HUES48 (cell line): ENCODE data around the gene ZC3H18.

Experiments used
- H3K27ac ChIP-seq: one replicate; pipeline ENCODE4 v1.7.0; 2013; ENCODE audit warnings: low read depth, low read length, inconsistent platforms
- H3K27me3 ChIP-seq: 2 replicates; pipeline ENCODE4 v1.6.1; 2013; ENCODE audit warnings: mild to moderate bottlenecking, low read length; ENCODE audit not compliant: control insufficient read depth, insufficient read depth
- H3K36me3 ChIP-seq: 2 replicates; pipeline ENCODE4 v1.6.1; 2013; ENCODE audit warnings: low read length; ENCODE audit not compliant: control insufficient read depth, insufficient read depth
- H3K4me1 ChIP-seq: 2 replicates; pipeline ENCODE4 v1.6.1; 2013; ENCODE audit warnings: mild to moderate bottlenecking, low read length; ENCODE audit not compliant: control insufficient read depth, insufficient read depth
- H3K4me3 ChIP-seq: 2 replicates; pipeline ENCODE4 v1.5.1; 2013; ENCODE audit warnings: mild to moderate bottlenecking, low read depth, low read length
- H3K9ac ChIP-seq: 2 replicates; pipeline ENCODE4 v1.6.1; 2013; ENCODE audit warnings: mild to moderate bottlenecking, low read depth, low read length, moderate library complexity
- H3K9me3 ChIP-seq: 2 replicates; pipeline ENCODE4 v1.6.1; 2013; ENCODE audit warnings: low read length; ENCODE audit not compliant: control insufficient read depth, insufficient read depth

The ZC3H18 gene

DNA sequence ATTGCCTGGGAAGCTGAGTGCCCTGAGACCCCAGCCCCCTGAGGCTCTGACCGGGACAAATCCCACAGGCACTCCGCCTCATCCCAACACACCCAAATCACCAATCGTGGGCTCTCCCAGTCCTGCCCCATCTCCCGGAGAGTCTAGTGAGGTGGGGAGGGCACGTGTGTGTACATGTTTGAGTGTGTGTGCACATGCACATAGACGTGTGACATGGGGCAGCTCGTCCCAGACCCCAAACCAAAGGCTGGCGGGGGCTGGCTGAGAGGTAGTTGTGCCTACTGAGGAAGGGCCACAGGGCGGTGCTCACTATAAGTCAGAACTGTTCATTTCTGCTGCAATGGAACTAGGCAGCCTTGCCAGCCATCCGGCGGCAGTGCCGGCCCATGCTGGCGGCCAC lies 107.5 kb downstream of the ZC3H18 start:
- no peaks in the 10 kb centered on the region for H3K9me3 ChIP-seq
- no peaks in the 10 kb centered on the region for H3K36me3 ChIP-seq
- H3K4me1 ChIP-seq, result no peaks in the 10 kb centered on the region
- H3K27me3 ChIP-seq, result no peaks in the 10 kb centered on the region
- H3K9ac ChIP-seq, result no peak overlapping the region
- H3K4me3 ChIP-seq, result no peak overlapping the region
- no peak overlapping the region for H3K27ac ChIP-seq

DNA sequence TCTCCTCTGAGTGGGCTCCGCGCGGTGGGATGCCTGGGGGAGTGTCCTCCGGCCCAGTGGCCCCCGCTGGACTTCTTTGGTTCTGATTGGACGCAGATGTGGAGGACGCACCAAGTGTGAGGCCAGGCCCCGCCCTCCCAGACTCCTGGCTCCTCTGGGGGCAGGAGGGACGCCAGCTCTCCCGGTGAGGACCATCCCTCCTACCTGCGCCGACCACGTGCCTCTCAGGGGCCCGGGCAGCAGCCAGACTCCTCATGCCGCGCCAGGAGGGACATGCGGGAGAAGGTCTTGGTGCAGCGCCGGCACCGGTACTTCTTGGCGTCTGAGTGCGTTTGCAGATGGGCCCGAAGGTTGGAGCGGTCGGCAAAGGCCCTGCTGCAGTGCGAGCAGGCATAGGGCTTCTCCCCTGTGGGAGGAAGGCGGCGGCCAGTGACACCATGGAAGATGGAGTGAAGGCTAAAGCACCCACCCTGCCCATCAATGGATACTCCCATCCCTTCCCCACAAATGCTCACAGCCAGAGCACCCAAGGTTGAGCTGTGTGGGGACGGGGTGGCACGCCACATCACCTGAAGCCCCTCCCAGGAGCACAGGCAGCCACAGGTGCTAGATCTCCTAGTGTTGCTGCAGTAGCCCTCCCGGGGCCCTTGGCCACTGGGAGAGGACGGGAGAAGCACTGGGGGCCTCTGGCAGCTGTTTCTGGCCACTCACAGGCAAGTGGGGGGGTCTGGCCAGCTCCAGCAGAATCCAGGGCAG lies 108.2 kb downstream of the ZC3H18 start:
- H3K36me3 ChIP-seq, result no peaks in the 10 kb centered on the region
- H3K4me3 ChIP-seq, result no peak overlapping the region
- no peak overlapping the region for H3K9ac ChIP-seq

DNA sequence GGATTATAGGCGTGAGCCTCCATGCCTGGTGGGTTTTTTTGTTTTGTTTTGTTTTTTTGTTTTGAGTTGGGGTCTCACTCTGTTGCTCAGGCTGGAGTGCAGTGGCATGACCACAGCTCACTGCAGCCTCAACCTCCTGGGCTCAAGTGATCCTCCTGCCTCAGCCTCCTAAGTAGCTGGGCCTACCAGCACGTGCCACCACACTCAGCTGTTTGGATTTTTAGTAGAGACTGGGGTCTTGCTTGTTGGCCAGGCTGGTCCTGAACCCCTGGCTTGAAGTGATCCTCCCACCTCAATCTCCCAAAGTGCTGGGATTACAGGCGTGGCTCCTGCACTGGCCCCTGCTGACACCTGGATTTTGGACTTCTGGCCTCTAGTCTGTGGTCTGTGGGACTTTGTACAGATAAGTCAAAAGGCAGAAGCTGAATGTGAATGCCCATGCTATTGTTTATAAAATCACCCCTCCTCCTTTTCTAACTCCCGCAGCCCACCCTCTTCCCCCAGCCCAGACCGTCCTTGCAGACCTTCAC lies 110.4 kb downstream of the ZC3H18 start:
- peaks cover 9% of the 10 kb centered on the region; the same call in 1 of the 2 replicates for H3K27me3 ChIP-seq
- peaks cover 10% of the 10 kb centered on the region for H3K4me1 ChIP-seq
- H3K36me3 ChIP-seq, result no peaks in the 10 kb centered on the region
- no peak overlapping the region for H3K27ac ChIP-seq
- no peaks in the 10 kb centered on the region for H3K9me3 ChIP-seq
- H3K4me3 ChIP-seq, result no peak overlapping the region
- H3K9ac ChIP-seq, result no peak overlapping the region

More for the DNA sequence above, 108.2 kb downstream of the ZC3H18 start:
- no peak overlapping the region for H3K27ac ChIP-seq
- H3K27me3 ChIP-seq, result no peaks in the 10 kb centered on the region
- no peaks in the 10 kb centered on the region for H3K9me3 ChIP-seq
- no peaks in the 10 kb centered on the region for H3K4me1 ChIP-seq

DNA sequence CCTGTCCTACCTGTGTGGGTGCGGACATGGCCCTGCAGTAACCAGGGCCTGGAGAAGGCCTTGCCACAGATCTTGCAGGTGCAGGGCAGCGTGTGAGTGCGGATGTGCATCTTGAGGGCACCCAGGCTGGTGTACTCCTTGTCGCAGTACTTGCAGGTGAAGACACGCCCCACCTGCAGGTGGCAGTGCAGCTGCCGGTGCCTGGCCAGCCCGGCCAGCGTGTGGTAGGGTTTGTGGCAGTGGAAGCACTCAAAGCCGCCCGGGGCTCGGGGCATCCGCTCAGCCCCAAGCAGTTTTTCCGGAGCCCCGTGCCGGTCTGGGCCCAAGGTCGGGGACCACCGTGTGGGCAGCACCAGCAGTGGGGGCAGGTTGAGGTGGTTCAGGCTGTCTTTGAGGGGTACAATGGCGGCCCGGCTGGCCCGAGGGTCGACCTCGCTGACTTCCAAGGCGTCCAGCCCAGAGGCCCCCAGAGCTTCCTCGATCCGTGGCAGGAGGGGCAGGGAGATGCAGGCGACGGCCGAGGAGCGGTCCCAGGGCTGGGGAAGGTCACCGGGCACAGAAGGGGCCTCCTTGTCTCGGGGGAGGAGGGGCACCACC lies 111.0 kb downstream of the ZC3H18 start:
- H3K27ac ChIP-seq, result no peak overlapping the region
- H3K4me1 ChIP-seq, result peaks cover 10% of the 10 kb centered on the region
- no peak overlapping the region for H3K4me3 ChIP-seq
- H3K36me3 ChIP-seq, result no peaks in the 10 kb centered on the region
- H3K9me3 ChIP-seq, result no peaks in the 10 kb centered on the region
- no peak overlapping the region for H3K9ac ChIP-seq
- H3K27me3 ChIP-seq, result peaks cover 9% of the 10 kb centered on the region; the same call in 1 of the 2 replicates
